Right lobe of liver (tissue), 4 donors: Measurements from ENCODE around the gene MPZ.
"Not testable (repeated sequence)": the region's sequence is repeated elsewhere in the genome, so short reads cannot be mapped to it uniquely, and the experiment has no call there.

ENCODE experiments used
- POLR2A ChIP-seq: fragments of 450-650 bp; IDR thresholded peaks from one replicate; pipeline ENCODE4 v1.6.1; 2017; ENCODE audit warnings: antibody characterized with exemption, mild to moderate bottlenecking
- TF ChIP-seq, protein P1 (sequence below), 4 donors: fragments of 200-600 bp in 3 of 4; fragments of 450-650 bp in 1 of 4; IDR thresholded peaks; one replicate each; pipeline versions ENCODE4 v1.5.1 to v1.8.0; 2016 to 2022; ENCODE audit warnings: antibody characterized with exemption in 4 of 4, mild to moderate bottlenecking in 2 of 4
- donor health status: DM: no; HTN: no; CAD: no.
- donor health status: DM: no; HTN: no; CAD: no.
- donor health status: DM: no; HTN: yes; CAD: no.

DNA sequence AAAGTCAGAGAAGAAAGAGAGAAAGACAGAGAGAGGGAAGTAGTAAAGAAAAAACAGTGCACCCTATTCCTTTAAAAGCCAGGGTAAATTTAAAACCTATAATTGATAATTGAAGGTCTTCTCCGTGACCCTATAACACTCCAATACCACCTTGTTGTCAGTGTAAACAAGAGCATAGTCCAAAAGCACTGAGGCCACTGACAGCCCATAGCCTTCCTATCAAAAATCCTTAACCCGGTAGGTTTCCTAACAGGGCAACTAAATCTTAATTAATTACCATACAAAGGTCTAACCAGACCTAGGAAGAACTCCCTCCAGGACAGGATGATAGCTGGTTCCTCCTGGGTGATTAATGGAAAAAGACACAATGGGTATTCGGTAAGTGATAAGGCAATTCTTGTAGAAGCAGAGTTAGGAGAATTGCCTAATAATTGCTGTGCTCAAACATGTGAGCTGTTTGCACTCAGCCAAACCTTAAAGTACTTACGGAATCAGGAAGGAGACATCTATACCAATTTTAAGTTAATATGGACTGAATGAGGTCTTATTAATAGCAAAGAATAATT, 53.7 kb downstream of the MPZ start:
- TF ChIP-seq, protein P1, sequence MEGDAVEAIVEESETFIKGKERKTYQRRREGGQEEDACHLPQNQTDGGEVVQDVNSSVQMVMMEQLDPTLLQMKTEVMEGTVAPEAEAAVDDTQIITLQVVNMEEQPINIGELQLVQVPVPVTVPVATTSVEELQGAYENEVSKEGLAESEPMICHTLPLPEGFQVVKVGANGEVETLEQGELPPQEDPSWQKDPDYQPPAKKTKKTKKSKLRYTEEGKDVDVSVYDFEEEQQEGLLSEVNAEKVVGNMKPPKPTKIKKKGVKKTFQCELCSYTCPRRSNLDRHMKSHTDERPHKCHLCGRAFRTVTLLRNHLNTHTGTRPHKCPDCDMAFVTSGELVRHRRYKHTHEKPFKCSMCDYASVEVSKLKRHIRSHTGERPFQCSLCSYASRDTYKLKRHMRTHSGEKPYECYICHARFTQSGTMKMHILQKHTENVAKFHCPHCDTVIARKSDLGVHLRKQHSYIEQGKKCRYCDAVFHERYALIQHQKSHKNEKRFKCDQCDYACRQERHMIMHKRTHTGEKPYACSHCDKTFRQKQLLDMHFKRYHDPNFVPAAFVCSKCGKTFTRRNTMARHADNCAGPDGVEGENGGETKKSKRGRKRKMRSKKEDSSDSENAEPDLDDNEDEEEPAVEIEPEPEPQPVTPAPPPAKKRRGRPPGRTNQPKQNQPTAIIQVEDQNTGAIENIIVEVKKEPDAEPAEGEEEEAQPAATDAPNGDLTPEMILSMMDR (IDR thresholded peaks at IDR 0.05) = not testable (repeated sequence)
- TF ChIP-seq POLR2A = not testable (repeated sequence)
